HepG2 (cell line): ENCODE results near the gene HK2. TPM values are rescaled to one million over a fixed set of nuclear protein-coding genes. Genes with fewer than 3 reads are reported as not detected.

ENCODE experiments used
- ERF ChIP-seq: IDR thresholded peaks from 2 replicates; pipeline ENCODE4 v1.6.1; 2018; ENCODE audit warnings: missing biosample characterization, missing genetic modification reagents
- NBN ChIP-seq: fragments of 450-650 bp; conservative IDR thresholded peaks from 2 replicates; pipeline ENCODE4 v1.6.1; 2017
- NFE2 ChIP-seq: sonication (generic); formaldehyde crosslinking; IDR thresholded peaks from 2 replicates; pipeline ENCODE4 v1.4.0; 2020; ENCODE audit warnings: missing genetic modification reagents
- NR2F2 ChIP-seq: IDR thresholded peaks from 2 replicates; pipeline ENCODE4 v1.6.1; 2012; ENCODE audit warnings: low read depth, inconsistent platforms, borderline replicate concordance
- ZIK1 ChIP-seq: sonication (generic); formaldehyde crosslinking; IDR thresholded peaks from 2 replicates; pipeline ENCODE4 v1.5.0; 2020; ENCODE audit warnings: mild to moderate bottlenecking, low read depth, missing genetic modification reagents, borderline replicate concordance
- ZNF570 ChIP-seq: sonication (generic); formaldehyde crosslinking; IDR thresholded peaks from 2 replicates; pipeline ENCODE4 v1.4.0; 2020; ENCODE audit warnings: mild to moderate bottlenecking, missing genetic modification reagents, borderline replicate concordance
- ZNF614 ChIP-seq: IDR thresholded peaks from 2 replicates; pipeline ENCODE4 v1.6.1; 2018; ENCODE audit warnings: missing biosample characterization, missing genetic modification reagents, inconsistent platforms, borderline replicate concordance
- ZNF616 ChIP-seq: sonication (generic); formaldehyde crosslinking; IDR thresholded peaks from 2 replicates; pipeline ENCODE4 v1.5.0; 2020; ENCODE audit warnings: low read depth, mild to moderate bottlenecking, missing genetic modification reagents
- ZNF83 ChIP-seq: sonication (generic); formaldehyde crosslinking; IDR thresholded peaks from 2 replicates; pipeline ENCODE4 v1.4.0; 2020; ENCODE audit warnings: missing genetic modification reagents, mild to moderate bottlenecking, borderline replicate concordance
- polyA plus RNA-seq, 8 experiments: library from polyadenylated mRNA; depleted of rRNA in 3 of 8; stranded (reverse) in 7 of 8; unstranded in 1 of 8; fragments of >200 nt; fragmentation: Illumina TruSeq in 4 of 8; extraction: Trizol in 4 of 8; gene quantifications; 2 replicates each; pipeline versions ENCODE4 v1.2.1 to v1.2.3, GENCODE V29; 2011 to 2016; ENCODE audit warnings: low read depth in 4 of 8, missing spikeins in 1 of 8, mixed read lengths in 1 of 8; ENCODE audit not compliant: insufficient read depth in 1 of 8
- total RNA-seq, 5 experiments: library from RNA; depleted of rRNA; stranded (reverse); fragments of >200 nt; fragmentation: Illumina TruSeq; extraction: Trizol; gene quantifications; 2 replicates each; pipeline ENCODE4 v1.2.3, GENCODE V29; 2016; ENCODE audit warnings: low read depth in 1 of 5
- TF ChIP-seq, protein P1 (sequence below): IDR thresholded peaks from 2 replicates; pipeline ENCODE4 v1.6.1; 2016; ENCODE audit warnings: low read depth
- TF ChIP-seq, protein P2 (sequence below), 2 experiments: sonication (generic) in 1 of 2; formaldehyde crosslinking in 1 of 2; IDR thresholded peaks; 2 replicates each; pipeline versions ENCODE4 v1.6.1 to v1.9.0; 2014 to 2022; ENCODE audit warnings: antibody characterized with exemption in 1 of 2, borderline replicate concordance in 1 of 2, inconsistent platforms in 1 of 2, low read depth in 1 of 2, missing genetic modification reagents in 1 of 2
- TF ChIP-seq, protein P3 (sequence below): sonication (generic); formaldehyde crosslinking; conservative IDR thresholded peaks from 2 replicates; pipeline ENCODE4 v1.8.0; 2022; ENCODE audit warnings: low read depth, missing genetic modification reagents
- TF ChIP-seq, protein P4 (sequence below): sonication (generic); formaldehyde crosslinking; IDR thresholded peaks from 2 replicates; pipeline ENCODE4 v1.5.0; 2020; ENCODE audit warnings: mild to moderate bottlenecking, missing genetic modification reagents

HK2 gene
- total and polyA plus RNA-seq, 2 of the 13 experiments (the other 11 are each of a cell fraction or from before 2014, with no cell fraction given): 13.2 to 101 TPM

DNA sequence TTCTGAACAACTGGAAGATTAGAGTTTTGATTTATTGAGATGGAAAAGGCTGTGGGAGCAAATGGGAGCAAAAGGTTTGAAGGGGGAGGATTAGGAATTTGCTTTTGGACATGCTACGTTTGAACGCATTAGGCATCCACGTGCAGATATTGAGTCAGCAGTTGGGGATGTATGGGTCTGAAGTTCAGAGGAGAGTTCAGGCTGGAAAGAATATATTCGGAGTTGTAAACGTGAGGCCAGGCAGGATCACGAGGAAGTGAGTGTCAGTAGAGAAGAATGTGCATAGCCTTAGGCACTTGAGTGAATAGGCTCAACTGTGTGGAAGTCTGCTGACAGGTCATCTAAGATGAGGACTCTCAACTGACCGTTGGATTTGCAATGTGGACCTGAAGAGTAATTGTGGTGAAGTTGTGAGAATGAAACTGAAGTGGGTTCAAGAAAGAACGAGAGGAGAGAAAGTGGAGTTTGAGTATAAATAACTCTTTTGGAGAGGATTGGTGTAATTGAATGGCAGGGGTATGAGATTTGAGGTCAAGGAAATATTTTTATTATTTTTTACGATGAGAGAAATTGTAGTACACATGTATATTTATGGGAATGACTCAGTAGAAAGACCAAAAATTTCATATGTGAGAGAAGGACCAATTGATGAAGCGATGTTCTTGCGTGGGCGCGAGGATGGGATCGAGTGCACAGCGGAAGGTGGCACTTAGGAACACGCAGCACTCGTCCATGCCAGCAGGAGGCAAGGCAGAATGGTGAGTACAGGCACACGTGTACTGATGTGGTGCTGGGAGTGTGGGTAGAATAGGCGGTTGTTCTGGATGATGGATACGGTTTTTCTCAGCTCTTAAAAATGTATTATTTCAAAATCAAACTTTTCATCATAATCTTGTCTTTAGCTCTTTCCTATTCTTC, 84.0 kb downstream of the HK2 start (continued):
- TF ChIP-seq ZNF83 (CRISPR knock-in tag) (no peak), ZNF614 (CRISPR knock-in tag) (peak; percentile 57; the same call in 1 of the 2 replicates), NFE2 (CRISPR knock-in tag) (no peak), ERF (CRISPR knock-in tag) (peak; percentile 92), ZNF570 (CRISPR knock-in tag) (no peak), NR2F2 (0 out of 2 replicates have a peak, but pooled peaks have one; percentile 55), NBN (0 out of 2 replicates have a peak, but pooled peaks have one; percentile 19), ZIK1 (CRISPR knock-in tag) (no peak), ZNF616 (CRISPR knock-in tag) (no peak)
- TF ChIP-seq, protein P1, sequence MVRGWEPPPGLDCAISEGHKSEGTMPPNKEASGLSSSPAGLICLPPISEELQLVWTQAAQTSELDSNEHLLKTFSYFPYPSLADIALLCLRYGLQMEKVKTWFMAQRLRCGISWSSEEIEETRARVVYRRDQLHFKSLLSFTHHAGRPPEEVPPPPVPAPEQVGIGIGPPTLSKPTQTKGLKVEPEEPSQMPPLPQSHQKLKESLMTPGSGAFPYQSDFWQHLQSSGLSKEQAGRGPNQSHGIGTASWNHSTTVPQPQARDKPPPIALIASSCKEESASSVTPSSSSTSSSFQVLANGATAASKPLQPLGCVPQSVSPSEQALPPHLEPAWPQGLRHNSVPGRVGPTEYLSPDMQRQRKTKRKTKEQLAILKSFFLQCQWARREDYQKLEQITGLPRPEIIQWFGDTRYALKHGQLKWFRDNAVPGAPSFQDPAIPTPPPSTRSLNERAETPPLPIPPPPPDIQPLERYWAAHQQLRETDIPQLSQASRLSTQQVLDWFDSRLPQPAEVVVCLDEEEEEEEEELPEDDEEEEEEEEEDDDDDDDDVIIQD (CRISPR knock-in tag): peak; percentile 89
- TF ChIP-seq, protein P2, sequence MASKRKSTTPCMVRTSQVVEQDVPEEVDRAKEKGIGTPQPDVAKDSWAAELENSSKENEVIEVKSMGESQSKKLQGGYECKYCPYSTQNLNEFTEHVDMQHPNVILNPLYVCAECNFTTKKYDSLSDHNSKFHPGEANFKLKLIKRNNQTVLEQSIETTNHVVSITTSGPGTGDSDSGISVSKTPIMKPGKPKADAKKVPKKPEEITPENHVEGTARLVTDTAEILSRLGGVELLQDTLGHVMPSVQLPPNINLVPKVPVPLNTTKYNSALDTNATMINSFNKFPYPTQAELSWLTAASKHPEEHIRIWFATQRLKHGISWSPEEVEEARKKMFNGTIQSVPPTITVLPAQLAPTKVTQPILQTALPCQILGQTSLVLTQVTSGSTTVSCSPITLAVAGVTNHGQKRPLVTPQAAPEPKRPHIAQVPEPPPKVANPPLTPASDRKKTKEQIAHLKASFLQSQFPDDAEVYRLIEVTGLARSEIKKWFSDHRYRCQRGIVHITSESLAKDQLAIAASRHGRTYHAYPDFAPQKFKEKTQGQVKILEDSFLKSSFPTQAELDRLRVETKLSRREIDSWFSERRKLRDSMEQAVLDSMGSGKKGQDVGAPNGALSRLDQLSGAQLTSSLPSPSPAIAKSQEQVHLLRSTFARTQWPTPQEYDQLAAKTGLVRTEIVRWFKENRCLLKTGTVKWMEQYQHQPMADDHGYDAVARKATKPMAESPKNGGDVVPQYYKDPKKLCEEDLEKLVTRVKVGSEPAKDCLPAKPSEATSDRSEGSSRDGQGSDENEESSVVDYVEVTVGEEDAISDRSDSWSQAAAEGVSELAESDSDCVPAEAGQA (IDR thresholded peaks at IDR 0.05; ENCODE audit: low read depth): no peak
- TF ChIP-seq, protein P2 (CRISPR knock-in tag; IDR thresholded peaks at IDR 0.05; ENCODE audit: borderline replicate concordance): no peak
- TF ChIP-seq, protein P3, sequence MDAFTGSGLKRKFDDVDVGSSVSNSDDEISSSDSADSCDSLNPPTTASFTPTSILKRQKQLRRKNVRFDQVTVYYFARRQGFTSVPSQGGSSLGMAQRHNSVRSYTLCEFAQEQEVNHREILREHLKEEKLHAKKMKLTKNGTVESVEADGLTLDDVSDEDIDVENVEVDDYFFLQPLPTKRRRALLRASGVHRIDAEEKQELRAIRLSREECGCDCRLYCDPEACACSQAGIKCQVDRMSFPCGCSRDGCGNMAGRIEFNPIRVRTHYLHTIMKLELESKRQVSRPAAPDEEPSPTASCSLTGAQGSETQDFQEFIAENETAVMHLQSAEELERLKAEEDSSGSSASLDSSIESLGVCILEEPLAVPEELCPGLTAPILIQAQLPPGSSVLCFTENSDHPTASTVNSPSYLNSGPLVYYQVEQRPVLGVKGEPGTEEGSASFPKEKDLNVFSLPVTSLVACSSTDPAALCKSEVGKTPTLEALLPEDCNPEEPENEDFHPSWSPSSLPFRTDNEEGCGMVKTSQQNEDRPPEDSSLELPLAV (CRISPR knock-in tag): no peak
- TF ChIP-seq, protein P4, sequence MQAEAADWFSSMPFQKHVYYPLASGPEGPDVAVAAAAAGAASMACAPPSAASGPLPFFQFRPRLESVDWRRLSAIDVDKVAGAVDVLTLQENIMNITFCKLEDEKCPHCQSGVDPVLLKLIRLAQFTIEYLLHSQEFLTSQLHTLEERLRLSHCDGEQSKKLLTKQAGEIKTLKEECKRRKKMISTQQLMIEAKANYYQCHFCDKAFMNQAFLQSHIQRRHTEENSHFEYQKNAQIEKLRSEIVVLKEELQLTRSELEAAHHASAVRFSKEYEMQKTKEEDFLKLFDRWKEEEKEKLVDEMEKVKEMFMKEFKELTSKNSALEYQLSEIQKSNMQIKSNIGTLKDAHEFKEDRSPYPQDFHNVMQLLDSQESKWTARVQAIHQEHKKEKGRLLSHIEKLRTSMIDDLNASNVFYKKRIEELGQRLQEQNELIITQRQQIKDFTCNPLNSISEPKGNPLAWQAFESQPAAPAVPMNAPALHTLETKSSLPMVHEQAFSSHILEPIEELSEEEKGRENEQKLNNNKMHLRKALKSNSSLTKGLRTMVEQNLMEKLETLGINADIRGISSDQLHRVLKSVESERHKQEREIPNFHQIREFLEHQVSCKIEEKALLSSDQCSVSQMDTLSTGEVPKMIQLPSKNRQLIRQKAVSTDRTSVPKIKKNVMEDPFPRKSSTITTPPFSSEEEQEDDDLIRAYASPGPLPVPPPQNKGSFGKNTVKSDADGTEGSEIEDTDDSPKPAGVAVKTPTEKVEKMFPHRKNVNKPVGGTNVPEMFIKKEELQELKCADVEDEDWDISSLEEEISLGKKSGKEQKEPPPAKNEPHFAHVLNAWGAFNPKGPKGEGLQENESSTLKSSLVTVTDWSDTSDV (CRISPR knock-in tag): no peak
